Measurements from ENCODE around the gene ZP4.

GRCh38 chr1:237938068-237938467 is 47.3 kb upstream of the ZP4 start:
- TF ChIP-seq ZFP3 (CRISPR knock-in tag; IDR thresholded peaks at IDR 0.05) (no peak), ARNTL (CRISPR knock-in tag; IDR thresholded peaks at IDR 0.05; ENCODE audit: borderline replicate concordance, low read depth) (no peak), TOX (CRISPR knock-in tag; IDR thresholded peaks at IDR 0.05; ENCODE audit: borderline replicate concordance) (no peak)
